ENCODE results near the gene RBM20.

DNA sequence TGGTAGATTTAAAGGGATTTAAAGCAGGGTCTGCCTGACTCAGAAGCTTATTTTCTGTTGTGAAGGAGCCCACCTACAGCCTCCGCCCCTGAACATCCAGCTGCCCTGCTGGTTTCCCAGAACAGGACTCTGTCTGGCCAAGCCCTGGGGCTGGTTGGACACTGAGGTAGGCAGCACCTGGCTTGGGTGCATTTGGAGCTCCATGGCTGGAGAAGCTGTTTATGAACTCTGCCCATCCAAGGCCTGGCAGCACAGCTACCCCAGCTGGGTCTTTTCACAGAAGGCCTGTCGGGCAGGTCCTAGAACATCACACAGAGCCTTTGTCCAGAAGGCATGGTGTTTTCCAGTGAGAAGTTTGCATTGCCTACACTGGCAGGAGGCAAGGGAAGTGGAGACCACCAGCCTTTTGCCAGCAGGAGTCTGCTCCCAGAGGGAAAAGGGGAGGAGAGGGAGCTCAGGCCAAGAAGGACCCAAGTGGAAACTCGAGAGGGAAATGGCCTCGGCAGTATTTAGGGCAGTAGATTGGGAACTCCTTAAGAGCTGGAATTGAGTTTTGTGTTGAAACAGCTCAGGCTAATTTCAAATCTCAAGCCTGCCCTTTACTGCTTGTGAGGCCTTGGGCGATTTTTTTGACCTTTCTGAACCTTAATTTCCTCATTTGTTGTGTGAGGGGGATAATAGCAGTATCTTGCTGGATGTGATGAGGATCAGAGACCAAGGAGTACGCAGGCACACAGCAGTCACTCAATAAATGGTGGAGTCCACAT, 215.3 kb downstream of the RBM20 start:
- TF ChIP-seq, protein P1, sequence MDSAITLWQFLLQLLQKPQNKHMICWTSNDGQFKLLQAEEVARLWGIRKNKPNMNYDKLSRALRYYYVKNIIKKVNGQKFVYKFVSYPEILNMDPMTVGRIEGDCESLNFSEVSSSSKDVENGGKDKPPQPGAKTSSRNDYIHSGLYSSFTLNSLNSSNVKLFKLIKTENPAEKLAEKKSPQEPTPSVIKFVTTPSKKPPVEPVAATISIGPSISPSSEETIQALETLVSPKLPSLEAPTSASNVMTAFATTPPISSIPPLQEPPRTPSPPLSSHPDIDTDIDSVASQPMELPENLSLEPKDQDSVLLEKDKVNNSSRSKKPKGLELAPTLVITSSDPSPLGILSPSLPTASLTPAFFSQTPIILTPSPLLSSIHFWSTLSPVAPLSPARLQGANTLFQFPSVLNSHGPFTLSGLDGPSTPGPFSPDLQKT (CRISPR knock-in tag; IDR thresholded peaks at IDR 0.05; ENCODE audit: borderline replicate concordance), result no peak
- TF ChIP-seq GABPA (IDR thresholded peaks at IDR 0.05; ENCODE audit: low read depth, low read length), result no peak
- no peak for TF ChIP-seq GABPA (CRISPR knock-in tag; IDR thresholded peaks at IDR 0.05; ENCODE audit: low read depth)
- no peak for TF ChIP-seq SRSF9 (IDR thresholded peaks at IDR 0.05; ENCODE audit: borderline replicate concordance, insufficient read depth, low read depth, low read length, poor library complexity, severe bottlenecking)
- TF ChIP-seq ZNF335 (CRISPR knock-in tag; IDR thresholded peaks at IDR 0.05), result no peak
- TF ChIP-seq MAFG (CRISPR knock-in tag; IDR thresholded peaks at IDR 0.05), result no peak
- no peak for TF ChIP-seq RNF2 (conservative IDR thresholded peaks at IDR 0.05; ENCODE audit: low read depth)
- no peak for TF ChIP-seq STAT5B (CRISPR knock-in tag; IDR thresholded peaks at IDR 0.05)
